Esophagus squamous epithelium (tissue), 4 donors: ENCODE results near the gene ALPP.
"Not testable (repeated sequence)": the region's sequence is repeated elsewhere in the genome, so short reads cannot be mapped to it uniquely, and the experiment has no call there.

Source experiments
- POLR2A ChIP-seq, 4 donors: fragments of 450-650 bp; IDR thresholded peaks; one replicate each; pipeline ENCODE4 v1.6.1; 2017; ENCODE audit warnings: antibody characterized with exemption in 4 of 4, mild to moderate bottlenecking in 4 of 4, moderate library complexity in 3 of 4
- TF ChIP-seq, protein P1 (sequence below), 6 experiments: fragments of 450-650 bp in 4 of 6; fragments of 200-600 bp in 2 of 6; sonication (generic) in 2 of 6; IDR thresholded peaks; one replicate each; pipeline ENCODE4 v1.5.1; 2016 to 2019; ENCODE audit warnings: antibody characterized with exemption in 6 of 6, mild to moderate bottlenecking in 4 of 6, moderate library complexity in 4 of 6

DNA sequence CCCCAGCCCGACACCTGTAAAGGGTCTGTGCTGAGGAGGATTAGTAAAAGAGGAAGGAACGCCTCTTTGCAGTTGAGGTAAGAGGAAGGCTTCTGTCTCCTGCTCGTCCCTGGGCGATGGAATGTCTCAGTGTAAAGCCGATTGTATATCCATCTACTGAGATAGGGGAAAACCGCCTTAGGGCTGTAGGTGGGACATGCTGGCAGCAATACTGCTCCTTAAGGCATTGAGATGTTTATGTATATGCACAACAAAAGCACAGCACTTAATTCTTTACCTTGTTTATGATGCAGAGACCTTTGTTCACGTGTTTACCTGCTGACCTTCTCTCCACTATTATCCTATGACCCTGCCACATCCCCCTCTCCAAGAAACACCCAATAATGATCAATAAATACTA lies 44.9 kb downstream of the ALPP start:
- not testable (repeated sequence) for TF ChIP-seq POLR2A (IDR thresholded peaks at IDR 0.05)
- TF ChIP-seq, protein P1, sequence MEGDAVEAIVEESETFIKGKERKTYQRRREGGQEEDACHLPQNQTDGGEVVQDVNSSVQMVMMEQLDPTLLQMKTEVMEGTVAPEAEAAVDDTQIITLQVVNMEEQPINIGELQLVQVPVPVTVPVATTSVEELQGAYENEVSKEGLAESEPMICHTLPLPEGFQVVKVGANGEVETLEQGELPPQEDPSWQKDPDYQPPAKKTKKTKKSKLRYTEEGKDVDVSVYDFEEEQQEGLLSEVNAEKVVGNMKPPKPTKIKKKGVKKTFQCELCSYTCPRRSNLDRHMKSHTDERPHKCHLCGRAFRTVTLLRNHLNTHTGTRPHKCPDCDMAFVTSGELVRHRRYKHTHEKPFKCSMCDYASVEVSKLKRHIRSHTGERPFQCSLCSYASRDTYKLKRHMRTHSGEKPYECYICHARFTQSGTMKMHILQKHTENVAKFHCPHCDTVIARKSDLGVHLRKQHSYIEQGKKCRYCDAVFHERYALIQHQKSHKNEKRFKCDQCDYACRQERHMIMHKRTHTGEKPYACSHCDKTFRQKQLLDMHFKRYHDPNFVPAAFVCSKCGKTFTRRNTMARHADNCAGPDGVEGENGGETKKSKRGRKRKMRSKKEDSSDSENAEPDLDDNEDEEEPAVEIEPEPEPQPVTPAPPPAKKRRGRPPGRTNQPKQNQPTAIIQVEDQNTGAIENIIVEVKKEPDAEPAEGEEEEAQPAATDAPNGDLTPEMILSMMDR (IDR thresholded peaks at IDR 0.05) = not testable (repeated sequence)
